Trophoblast cell (in vitro differentiated cells and primary cell): ENCODE measurements around the gene EXOC3L4.
A peak's percentile ranks its signal among the peaks of the same experiment; 100 is the strongest.

Experiments used
- DNase-seq, 2 donors: peaks; one replicate each; pipeline ENCODE4 v3.0.0-alpha.2; 2016
- H2AFZ ChIP-seq: 2 replicates; pipeline ENCODE4 v1.6.1; 2013; ENCODE audit warnings: low read length, moderate library complexity, mild to moderate bottlenecking; ENCODE audit not compliant: insufficient read depth, poor library complexity
- H2AK5ac ChIP-seq: 2 replicates; pipeline ENCODE4 v1.6.1; 2013; ENCODE audit warnings: mild to moderate bottlenecking, low read length
- H2BK120ac ChIP-seq: 2 replicates; pipeline ENCODE4 v1.6.1; 2013; ENCODE audit warnings: low read length, mild to moderate bottlenecking, moderate library complexity; ENCODE audit not compliant: insufficient read depth, poor library complexity
- H2BK12ac ChIP-seq: 2 replicates; pipeline ENCODE4 v1.6.1; 2013; ENCODE audit warnings: mild to moderate bottlenecking, low read length, moderate library complexity
- H2BK5ac ChIP-seq: 2 replicates; pipeline ENCODE4 v1.6.1; 2013; ENCODE audit warnings: low read length, low read depth, moderate library complexity, mild to moderate bottlenecking; ENCODE audit not compliant: poor library complexity
- H3K14ac ChIP-seq: 2 replicates; pipeline ENCODE4 v1.6.1; 2013; ENCODE audit warnings: mild to moderate bottlenecking, low read length
- H3K18ac ChIP-seq: 2 replicates; pipeline ENCODE4 v1.6.1; 2013; ENCODE audit warnings: mild to moderate bottlenecking, low read length
- H3K23ac ChIP-seq: 2 replicates; pipeline ENCODE4 v1.6.1; 2013; ENCODE audit warnings: low read length
- H3K27ac ChIP-seq: 2 replicates; pipeline ENCODE4 v1.5.1; 2013; ENCODE audit warnings: low read depth, mild to moderate bottlenecking, inconsistent platforms, low read length, moderate library complexity
- H3K27me3 ChIP-seq: 2 replicates; pipeline ENCODE4 v1.6.1; 2013; ENCODE audit warnings: inconsistent platforms, mild to moderate bottlenecking, low read length, moderate library complexity; ENCODE audit not compliant: insufficient read depth
- H3K36me3 ChIP-seq, 2 experiments: 1 replicate in 1 of 2; 2 replicates in 1 of 2; pipeline ENCODE4 v1.6.1; 2013; ENCODE audit warnings: low read length in 2 of 2, mild to moderate bottlenecking in 2 of 2, moderate library complexity in 1 of 2; ENCODE audit not compliant: insufficient read depth in 2 of 2, control insufficient read depth in 1 of 2
- H3K4ac ChIP-seq: 2 replicates; pipeline ENCODE4 v1.6.1; 2013; ENCODE audit warnings: low read depth, mild to moderate bottlenecking, low read length, moderate library complexity
- H3K4me1 ChIP-seq, 2 experiments: 1 replicate in 1 of 2; 2 replicates in 1 of 2; pipeline ENCODE4 v1.6.1; 2013; ENCODE audit warnings: low read length in 2 of 2, mild to moderate bottlenecking in 2 of 2, moderate library complexity in 1 of 2; ENCODE audit not compliant: insufficient read depth in 2 of 2, control insufficient read depth in 1 of 2
- H3K4me2 ChIP-seq: 2 replicates; pipeline ENCODE4 v1.6.1; 2013; ENCODE audit warnings: inconsistent platforms, mild to moderate bottlenecking, low read length, moderate library complexity
- H3K4me3 ChIP-seq: 2 replicates; pipeline ENCODE4 v1.5.1; 2013; ENCODE audit warnings: mild to moderate bottlenecking, low read depth, low read length, inconsistent platforms
- H3K79me1 ChIP-seq: one replicate; pipeline ENCODE4 v1.6.1; 2013; ENCODE audit warnings: low read length
- H3K79me2 ChIP-seq: 2 replicates; pipeline ENCODE4 v1.6.1; 2013; ENCODE audit warnings: low read length, mild to moderate bottlenecking; ENCODE audit not compliant: control insufficient read depth, insufficient read depth, poor library complexity
- H3K9ac ChIP-seq: 2 replicates; pipeline ENCODE4 v1.6.1; 2013; ENCODE audit warnings: mild to moderate bottlenecking, low read length
- H3K9me3 ChIP-seq: 2 replicates; pipeline ENCODE4 v1.6.1; 2013; ENCODE audit warnings: low read depth, mild to moderate bottlenecking, control low read depth, inconsistent platforms, low read length; ENCODE audit not compliant: insufficient read depth
- H4K12ac ChIP-seq: 2 replicates; pipeline ENCODE4 v1.6.1; 2013; ENCODE audit warnings: low read depth, mild to moderate bottlenecking, low read length, moderate library complexity
- H4K8ac ChIP-seq: 2 replicates; pipeline ENCODE4 v1.6.1; 2013; ENCODE audit warnings: low read depth, mild to moderate bottlenecking, low read length, moderate library complexity
- H4K91ac ChIP-seq: one replicate; pipeline ENCODE4 v1.6.1; 2013; ENCODE audit warnings: low read depth, mild to moderate bottlenecking, low read length, moderate library complexity
- WGBS: extraction: QIAGEN DNeasy Blood & Tissue Kit; methylation state at CpG from one replicate; pipeline ENCODE4 v1.1.7; 2013; ENCODE audit warnings: missing lambda C conversion rate; ENCODE audit not compliant: insufficient read length, insufficient coverage; ENCODE audit errors: extremely low coverage; 5-methylcytosine and 5-hydroxymethylcytosine counted together

Gene EXOC3L4

GRCh38 chr14:103144085-103144484 is 49.6 kb downstream of the EXOC3L4 start:
- Histone ChIP-seq H3K36me3 (no peaks in the 10 kb centered on the region), H2AK5ac (no peak overlapping the region), H3K14ac (no peak overlapping the region), H4K91ac (no peak overlapping the region), H4K12ac (no peak overlapping the region), H3K18ac (no peak overlapping the region), H2BK12ac (no peak overlapping the region), H2BK120ac (no peak overlapping the region), H3K27me3 (no peaks in the 10 kb centered on the region), H3K9ac (no peak overlapping the region), H4K8ac (no peak overlapping the region), H3K79me2 (peaks cover 2% of the 10 kb centered on the region), H3K9me3 (peaks cover 2% of the 10 kb centered on the region), H3K4me2 (no peak overlapping the region), H3K4me3 (no peak overlapping the region), H3K79me1 (peaks cover 5% of the 10 kb centered on the region), H3K4ac (no peak overlapping the region), H3K27ac (no peak overlapping the region), H3K4me1 (peaks cover 3 to 6% of the 10 kb centered on the region in 2 experiments), H3K23ac (no peak overlapping the region), H2BK5ac (no peak overlapping the region), H2AFZ (no peak overlapping the region)
- WGBS: no CpG with 5 or more reads among the region's 4 CpGs
- peak; percentile 75 to 88 for DNase-seq

DNA sequence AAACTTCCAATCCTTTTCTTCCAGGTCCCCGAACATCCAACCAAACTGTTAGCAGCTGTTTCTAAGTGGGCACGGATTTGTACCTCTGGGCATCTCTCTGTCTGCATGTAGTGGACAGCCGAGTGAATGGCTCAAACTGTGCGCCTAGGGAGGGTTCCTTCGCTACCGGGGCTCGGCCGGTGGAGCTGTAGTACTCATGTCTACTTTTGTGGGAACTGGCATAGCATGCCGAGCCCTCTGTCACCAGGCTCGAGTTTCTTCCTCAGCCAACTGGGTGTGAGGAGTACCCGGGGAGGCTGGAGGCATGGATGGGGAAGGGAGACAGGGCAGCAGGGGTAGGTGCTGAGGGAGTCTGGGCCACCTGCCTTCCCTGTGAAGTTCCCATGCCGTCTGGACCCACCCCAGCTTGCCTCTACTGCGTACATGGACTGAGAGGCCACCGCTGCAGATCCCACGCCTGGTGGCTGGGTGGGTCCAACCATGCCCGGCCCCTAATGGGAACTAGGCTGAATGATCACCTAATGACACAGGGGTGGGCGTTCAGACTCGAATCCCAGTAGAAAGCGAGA is 51.7 kb downstream of the EXOC3L4 start:
- H4K12ac ChIP-seq: no peak overlapping the region
- no peak overlapping the region for H3K27ac ChIP-seq
- H3K14ac ChIP-seq: no peak overlapping the region
- H3K4me3 ChIP-seq: no peak overlapping the region
- H3K79me1 ChIP-seq: no peaks in the 10 kb centered on the region
- no peak overlapping the region for H3K23ac ChIP-seq
- no peaks in the 10 kb centered on the region for H3K27me3 ChIP-seq
- H2BK5ac ChIP-seq: no peak overlapping the region
- H4K8ac ChIP-seq: no peak overlapping the region
- WGBS: no CpG with 5 or more reads among the region's 19 CpGs
- peaks cover 0 to 2% of the 10 kb centered on the region in 2 experiments for H3K4me1 ChIP-seq
- no peak overlapping the region for H2BK120ac ChIP-seq
- no peak overlapping the region for H2BK12ac ChIP-seq
- H2AFZ ChIP-seq: no peak overlapping the region
- no peak overlapping the region for H3K18ac ChIP-seq
- H3K36me3 ChIP-seq: no peaks in the 10 kb centered on the region
- no peak for DNase-seq
- peaks cover 2% of the 10 kb centered on the region for H3K9me3 ChIP-seq
- peak overlapping the region; percentile 44 for H2AK5ac ChIP-seq
- H3K9ac ChIP-seq: no peak overlapping the region
- no peaks in the 10 kb centered on the region for H3K79me2 ChIP-seq
- H4K91ac ChIP-seq: no peak overlapping the region
- H3K4ac ChIP-seq: no peak overlapping the region
- no peak overlapping the region for H3K4me2 ChIP-seq

DNA sequence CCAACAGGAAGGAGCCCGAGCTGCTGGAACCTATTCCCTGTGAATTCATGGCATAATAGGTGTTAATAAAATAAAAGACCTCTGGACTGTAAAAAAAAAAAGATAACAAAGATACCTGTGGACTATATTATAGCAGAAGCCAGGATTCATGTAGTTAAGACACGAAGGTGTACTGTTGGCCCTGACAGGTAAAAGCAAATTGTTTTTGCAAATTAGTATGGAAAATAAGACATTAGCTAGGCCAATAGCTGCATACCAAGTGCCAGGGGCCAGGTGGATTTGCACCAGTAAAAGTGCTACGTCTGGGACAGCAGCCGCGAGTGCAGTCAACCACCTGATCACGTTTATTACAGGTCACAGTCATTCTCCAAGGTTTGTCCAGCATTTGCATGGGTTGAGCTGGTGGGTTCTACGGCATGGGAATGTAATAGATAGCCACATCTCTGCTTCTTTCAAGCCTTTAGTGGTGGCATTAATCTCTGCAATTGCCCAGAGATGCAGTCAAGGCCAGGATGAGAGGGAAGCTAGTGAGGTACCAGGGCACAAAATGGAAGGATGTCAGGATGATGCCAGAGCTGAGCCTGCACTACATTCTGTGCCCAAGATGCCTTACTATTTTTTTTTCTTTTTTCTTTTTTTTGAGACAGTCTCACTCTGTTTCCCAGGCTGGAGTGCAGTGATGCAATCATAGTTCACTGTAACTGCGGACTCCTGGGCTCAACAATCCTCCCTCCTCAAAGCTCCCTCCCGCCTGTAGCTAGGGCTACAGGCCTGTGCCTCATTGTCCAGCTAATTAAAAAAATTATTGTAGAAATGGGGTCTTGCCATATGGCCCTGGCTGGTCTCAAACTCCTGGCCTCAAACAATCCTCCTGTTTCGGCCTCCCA is 55.1 kb downstream of the EXOC3L4 start:
- H3K79me1 ChIP-seq: no peaks in the 10 kb centered on the region
- H2AFZ ChIP-seq: no peak overlapping the region
- H2BK120ac ChIP-seq: no peak overlapping the region
- H3K4me1 ChIP-seq: peaks cover 0 to 5% of the 10 kb centered on the region in 2 experiments
- H3K4me2 ChIP-seq: no peak overlapping the region
- no peak overlapping the region for H2AK5ac ChIP-seq
- no peaks in the 10 kb centered on the region for H3K9me3 ChIP-seq
- no peak overlapping the region for H3K14ac ChIP-seq
- no peaks in the 10 kb centered on the region for H3K36me3 ChIP-seq
- no CpG with 5 or more reads among the region's 10 CpGs for WGBS
- no peak overlapping the region for H3K23ac ChIP-seq
- no peaks in the 10 kb centered on the region for H3K79me2 ChIP-seq
- no peak overlapping the region for H3K9ac ChIP-seq
- no peak overlapping the region for H3K4me3 ChIP-seq
- no peak overlapping the region for H4K91ac ChIP-seq
- no peaks in the 10 kb centered on the region for H3K27me3 ChIP-seq
- no peak overlapping the region for H4K8ac ChIP-seq
- no peak overlapping the region for H2BK5ac ChIP-seq
- H2BK12ac ChIP-seq: no peak overlapping the region
- DNase-seq: no peak
- no peak overlapping the region for H3K18ac ChIP-seq
- no peak overlapping the region for H3K4ac ChIP-seq
- no peak overlapping the region for H4K12ac ChIP-seq
- H3K27ac ChIP-seq: no peak overlapping the region

DNA sequence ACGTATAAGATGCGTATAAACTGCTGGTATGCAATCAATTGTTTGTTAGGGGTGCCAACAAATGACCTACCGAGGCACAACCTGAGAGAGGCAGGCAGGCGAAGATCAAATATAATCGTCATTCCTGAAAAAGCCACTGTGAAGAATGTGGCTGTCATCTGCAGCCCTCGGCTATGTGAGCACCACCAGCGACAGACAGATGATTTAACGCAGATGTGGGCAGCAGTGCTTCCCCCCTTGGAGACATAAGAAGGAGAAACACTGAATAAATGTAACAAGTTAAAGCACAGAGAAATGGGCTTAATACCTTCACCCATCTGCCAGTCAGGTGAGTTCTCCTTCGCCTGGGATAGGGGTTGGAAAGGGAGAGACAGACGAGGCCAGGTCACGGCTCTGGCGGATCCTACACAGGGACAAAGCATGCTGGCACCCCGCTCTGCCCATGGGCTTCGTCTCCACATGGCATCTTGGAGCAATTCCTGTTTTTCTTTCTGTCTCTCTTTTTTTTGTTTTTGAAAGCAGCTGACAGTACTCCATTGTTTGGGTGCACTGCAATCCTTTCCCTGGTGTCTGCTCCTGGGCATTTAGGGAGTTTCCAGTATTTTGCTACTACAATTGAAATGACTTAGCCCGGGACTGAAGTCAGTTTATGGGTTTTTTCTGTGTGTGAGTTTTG is 56.9 kb downstream of the EXOC3L4 start:
- DNase-seq: peak; percentile 57 to 70
- Histone ChIP-seq H4K8ac (no peak overlapping the region), H2AK5ac (no peak overlapping the region)

More for the DNA sequence above, 56.9 kb downstream of the EXOC3L4 start:
- H4K91ac ChIP-seq: no peak overlapping the region
- H3K4me2 ChIP-seq: peak overlapping the region; percentile 20
- no peak overlapping the region for H2AFZ ChIP-seq
- H3K36me3 ChIP-seq: no peaks in the 10 kb centered on the region
- H3K4me3 ChIP-seq: no peak overlapping the region
- H3K27me3 ChIP-seq: no peaks in the 10 kb centered on the region
- no peak overlapping the region for H3K4ac ChIP-seq
- H3K9ac ChIP-seq: no peak overlapping the region
- no peak overlapping the region for H3K23ac ChIP-seq
- no peak overlapping the region for H2BK5ac ChIP-seq
- no peaks in the 10 kb centered on the region for H3K79me1 ChIP-seq
- H3K79me2 ChIP-seq: no peaks in the 10 kb centered on the region
- no peak overlapping the region for H3K14ac ChIP-seq
- H4K12ac ChIP-seq: no peak overlapping the region
- no peak overlapping the region for H2BK120ac ChIP-seq
- no peak overlapping the region for H2BK12ac ChIP-seq
- no peak overlapping the region for H3K18ac ChIP-seq
- no peaks in the 10 kb centered on the region for H3K9me3 ChIP-seq
- H3K4me1 ChIP-seq: peaks cover 0 to 5% of the 10 kb centered on the region in 2 experiments
- WGBS: no CpG with 5 or more reads among the region's 15 CpGs
- no peak overlapping the region for H3K27ac ChIP-seq
